GM10847 (cell line): ENCODE data around the gene JAZF1.

Experiments used
- POLR2A ChIP-seq: IDR thresholded peaks from 2 replicates; pipeline ENCODE4 v1.6.1; 2011; ENCODE audit not compliant: insufficient read length; ENCODE audit errors: extremely low read depth

JAZF1 gene

DNA sequence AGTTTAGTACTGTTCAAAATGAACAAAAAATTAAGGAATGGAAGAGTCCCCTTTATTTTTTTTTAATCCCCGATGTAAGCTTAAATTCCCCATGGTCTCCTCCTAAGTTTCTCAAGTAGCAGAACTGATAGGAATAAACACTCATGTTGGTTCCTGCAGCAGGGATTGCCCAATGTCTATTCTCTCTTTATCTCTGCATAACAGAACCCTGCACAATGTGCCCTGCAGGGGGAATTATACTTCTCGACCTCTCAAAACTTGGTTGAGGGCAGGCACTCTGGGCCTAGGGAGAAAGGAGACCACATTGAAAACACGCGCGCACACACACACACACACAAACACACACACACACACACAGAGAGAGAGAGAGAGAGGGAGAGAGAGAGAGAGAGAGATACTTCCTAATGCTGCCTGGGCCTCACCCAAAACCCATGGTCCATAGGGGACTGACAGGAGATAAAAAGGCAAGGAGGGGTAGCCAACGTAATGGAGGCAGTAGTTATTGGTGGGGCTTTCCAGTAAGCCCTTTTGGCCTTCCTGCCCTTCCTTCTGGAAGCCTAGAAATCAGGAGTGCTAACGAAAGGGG lies 22.7 kb downstream of the JAZF1 start:
- TF ChIP-seq POLR2A, result no peak

DNA sequence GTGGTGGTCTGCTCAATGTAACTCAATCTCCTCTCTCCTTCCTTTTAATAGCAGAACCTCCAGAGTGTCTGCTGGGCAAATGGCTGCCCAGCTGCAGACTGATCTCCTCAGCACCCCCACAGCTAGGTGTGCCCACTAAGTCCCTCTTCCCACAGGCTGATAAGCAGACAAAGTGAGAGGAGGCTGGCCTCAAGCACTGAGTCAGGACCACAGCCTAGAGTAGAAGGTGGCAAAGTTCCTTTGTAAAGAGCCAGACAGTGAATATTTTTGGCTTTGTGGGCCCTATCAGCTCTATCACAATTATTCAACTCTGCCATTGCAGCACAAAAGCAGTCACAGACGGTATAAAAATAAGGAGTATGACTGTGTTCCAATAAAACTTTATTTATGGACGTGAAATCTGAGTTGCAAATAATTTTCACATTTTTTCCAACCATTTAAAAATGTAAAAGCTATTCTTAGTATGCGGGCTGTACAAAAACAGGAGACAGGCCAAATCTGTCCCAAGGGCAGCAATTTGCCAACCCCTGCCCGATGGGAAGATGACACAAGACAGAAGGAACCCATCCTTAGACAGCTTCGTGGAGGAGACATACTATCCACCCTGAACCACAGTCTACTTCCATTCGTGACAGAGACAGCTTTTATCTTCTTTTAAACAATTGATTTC lies 23.4 kb downstream of the JAZF1 start:
- TF ChIP-seq POLR2A, result no peak

DNA sequence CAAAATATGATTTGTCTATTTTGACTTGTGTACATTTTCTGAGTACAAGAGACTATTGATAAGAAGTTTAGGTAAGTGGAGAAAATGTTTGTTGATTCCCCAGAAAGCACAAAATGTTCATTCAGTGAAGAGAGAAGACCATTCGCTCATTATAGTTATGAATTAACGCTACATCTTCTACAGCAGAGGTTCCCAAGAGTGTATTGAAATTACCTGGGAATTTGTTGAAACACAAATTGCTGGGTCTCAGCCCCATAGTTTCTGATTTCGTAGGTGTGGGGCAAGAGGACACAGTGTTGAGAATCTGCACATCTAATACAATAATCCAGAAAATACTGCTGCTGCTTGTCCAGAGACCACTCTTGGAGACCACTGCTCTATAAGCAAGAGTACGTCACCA lies 24.2 kb downstream of the JAZF1 start:
- no peak for TF ChIP-seq POLR2A

DNA sequence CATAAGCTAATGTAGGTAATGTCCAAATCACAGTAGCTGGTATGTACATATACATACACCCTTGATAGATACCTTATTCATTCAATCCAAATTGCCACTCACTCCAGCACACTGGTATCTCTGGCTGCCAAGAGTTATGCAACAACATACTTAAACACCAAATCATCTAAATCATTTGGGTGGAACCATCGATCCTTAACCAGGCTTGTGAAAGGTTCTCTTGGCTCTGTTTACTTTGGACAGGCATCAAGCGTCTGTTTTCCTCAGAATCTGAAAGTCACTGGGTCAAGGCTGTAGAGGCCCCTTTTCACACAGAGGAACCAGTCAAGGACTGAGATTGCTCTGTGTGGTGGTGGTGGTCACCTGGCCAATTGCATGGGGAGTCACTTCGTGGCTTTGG lies 24.6 kb downstream of the JAZF1 start:
- no peak for TF ChIP-seq POLR2A

DNA sequence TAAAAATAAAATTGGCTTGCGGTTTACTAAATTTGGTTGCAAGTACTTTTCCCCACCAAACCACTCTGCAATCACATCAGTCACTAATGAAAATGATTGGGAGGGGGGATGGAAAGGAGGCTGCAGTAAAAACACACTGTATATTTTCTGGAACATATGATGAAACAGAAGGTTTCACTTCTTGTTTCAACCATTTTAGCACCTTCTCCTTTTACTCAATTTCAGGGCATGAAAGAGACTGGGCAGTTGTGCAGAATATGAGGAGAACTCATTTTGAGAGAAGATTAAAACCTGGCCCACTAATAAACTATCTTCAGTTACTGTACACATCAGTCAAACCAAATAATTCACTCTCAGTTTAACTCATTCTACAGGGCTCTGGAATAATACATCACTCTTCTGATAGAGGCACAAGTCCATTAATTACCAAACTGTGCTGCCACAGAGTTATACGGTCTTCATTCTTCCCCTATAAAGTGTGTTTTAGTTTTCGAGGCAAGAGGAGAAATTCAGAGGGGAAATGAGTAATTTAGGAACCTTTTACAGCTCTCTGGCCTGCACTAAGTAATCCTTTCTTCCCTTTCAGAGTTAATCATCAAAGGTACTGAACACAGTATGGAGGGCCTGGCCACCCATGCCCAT lies 25.5 kb downstream of the JAZF1 start:
- TF ChIP-seq POLR2A, result no peak

DNA sequence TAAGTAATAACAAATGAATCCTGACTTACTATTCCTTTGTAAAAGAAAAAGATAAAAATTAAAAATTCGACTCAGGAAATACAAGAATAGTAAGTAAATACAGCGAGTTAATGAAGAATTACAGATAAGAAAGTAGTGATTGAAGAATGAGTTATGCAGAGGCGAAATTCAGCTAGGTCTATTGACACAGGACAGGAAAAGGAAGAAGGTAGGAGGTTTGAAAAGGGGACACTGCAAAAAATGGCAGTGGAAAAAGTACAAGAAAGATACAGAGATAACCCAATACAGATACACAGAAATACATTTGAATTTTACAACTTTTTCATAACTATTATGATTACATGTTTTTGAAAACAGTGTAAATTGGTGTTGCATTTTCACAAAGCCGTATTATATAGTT lies 28.0 kb downstream of the JAZF1 start:
- TF ChIP-seq POLR2A, result no peak

DNA sequence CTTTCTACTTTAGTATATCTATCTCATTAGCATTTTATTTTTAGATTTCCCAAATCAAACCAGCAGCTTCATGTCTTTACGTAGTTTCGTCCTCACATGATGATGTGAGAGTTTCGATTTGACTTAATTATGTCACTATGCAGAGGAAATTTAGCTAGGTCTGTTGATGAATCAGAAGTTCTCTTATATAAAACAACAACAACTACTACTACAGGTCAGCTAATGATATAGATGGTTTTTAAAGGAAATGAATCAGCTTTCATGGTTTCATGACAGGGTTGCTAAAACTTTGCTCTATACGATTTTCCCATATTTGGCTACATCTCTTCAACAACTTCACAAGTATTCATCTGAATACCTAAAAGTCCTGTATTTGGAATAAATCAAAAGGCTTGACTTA lies 28.6 kb downstream of the JAZF1 start:
- TF ChIP-seq POLR2A, result no peak

DNA sequence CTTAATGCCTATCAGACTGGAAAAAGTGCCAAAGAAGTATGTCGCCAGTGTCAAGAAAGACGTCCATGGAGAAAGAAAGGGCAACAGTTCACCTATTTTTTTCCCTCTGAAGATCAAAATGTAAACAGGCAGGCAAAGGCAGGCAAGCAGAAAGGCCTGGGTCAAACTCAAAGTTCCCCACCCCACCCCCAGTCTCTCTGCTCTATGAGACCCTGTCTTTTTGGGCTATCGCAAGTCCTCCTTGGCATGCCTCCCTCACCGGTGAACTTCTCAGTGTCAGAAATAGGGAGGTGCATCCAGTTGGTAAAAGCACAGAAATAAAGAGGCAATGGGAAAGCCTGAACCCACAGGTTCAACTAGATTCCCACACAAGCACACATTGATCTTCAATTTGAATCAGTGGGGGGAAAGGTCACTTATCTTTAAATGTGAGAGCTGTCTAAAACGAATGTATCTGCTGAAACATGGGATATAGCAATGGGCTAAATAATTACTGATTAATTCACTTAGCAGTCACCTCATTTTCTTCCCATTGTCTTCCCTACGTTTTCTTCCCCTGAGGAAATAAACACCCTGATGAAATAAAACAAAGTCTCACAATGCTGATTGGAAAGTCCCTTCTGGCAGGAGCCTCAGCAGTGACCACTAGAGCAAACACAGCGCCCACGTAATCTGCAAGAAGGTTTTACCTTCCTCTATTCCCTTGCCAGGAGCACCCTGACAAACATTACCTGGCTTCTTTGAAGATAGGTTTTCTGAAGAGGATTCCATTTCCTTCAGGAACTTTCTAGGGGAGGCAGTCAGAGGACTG lies 31.1 kb downstream of the JAZF1 start:
- no peak for TF ChIP-seq POLR2A

DNA sequence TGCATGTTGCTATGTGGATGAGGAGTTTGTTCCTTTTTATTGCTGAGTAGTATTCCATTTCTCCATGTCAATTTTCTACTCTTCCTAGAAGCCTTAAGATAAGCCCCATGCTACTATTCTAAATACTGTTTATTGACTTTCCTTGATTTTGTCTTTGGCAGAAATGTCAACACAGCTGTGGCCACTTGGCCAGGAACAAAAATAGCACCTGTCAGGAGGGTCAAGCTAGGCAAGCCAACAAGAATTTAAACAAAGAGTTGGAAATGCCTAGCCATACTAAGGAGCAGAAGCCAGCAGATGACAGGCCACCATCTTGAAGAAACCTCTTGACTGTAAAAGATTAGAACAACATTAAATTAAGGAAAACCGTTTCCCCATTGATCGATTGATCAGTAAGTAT lies 34.7 kb downstream of the JAZF1 start:
- no peak for TF ChIP-seq POLR2A

DNA sequence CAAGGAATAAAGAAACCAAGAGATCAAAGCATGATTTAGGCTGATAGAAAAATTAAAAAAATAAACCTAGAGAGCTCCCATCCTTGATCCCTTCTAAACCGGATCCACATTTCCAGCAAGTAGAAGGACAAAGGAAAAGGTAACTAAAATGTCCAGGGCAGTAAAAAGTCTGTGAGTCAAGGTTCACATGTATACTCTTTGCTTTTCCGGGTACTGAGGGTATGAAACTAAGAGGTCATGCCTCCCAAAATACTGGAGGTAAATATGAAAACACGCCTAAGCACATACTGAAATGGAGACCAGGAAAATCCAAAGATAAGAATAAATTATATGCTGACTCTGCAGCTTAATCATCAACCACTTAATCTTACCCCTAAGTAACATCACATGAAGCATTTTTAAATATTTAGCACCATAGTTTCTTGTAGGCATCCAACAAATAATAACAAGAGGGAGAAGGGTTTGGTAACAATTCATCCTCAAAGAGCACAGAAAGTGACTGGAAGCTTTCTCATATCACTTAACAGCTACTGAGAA lies 35.4 kb downstream of the JAZF1 start:
- no peak for TF ChIP-seq POLR2A

DNA sequence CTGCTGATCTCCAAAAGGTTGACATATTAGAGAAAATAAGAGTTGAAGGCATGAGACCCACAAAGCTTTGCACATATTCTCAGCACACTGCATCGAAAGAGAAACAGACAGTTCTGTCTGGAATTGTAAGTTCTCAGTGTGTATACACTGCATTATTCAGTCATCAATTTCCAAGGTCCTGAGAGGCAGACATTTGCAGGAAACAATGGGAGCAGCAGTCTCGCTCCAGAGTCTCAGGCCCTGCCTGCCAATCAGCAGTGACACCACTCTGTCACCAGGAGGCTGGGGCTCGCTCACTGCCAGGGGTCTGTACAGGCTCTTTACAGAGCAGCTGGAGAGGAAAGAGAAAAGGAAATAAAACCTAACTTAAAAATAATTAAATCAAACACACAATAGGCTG lies 36.3 kb downstream of the JAZF1 start:
- no peak for TF ChIP-seq POLR2A

DNA sequence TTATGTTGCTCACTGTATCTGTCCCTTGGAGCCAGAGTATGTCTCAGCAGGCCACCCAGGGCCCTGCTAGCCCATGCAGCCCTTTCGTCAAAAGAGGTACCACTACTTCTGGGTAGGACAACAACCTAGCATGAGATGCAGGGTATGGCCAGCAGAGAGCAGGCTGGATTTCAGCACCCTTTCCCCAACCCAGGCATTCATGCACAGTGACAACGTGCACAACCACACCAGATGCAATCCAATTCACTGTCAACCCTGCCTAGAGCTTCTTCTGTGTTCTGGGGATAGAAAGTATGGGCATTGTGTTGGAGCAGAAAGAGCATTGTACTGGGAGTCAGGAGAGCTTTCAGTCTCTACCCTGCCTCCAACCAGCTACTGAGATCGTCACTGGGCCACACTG lies 37.9 kb downstream of the JAZF1 start:
- no peak for TF ChIP-seq POLR2A

DNA sequence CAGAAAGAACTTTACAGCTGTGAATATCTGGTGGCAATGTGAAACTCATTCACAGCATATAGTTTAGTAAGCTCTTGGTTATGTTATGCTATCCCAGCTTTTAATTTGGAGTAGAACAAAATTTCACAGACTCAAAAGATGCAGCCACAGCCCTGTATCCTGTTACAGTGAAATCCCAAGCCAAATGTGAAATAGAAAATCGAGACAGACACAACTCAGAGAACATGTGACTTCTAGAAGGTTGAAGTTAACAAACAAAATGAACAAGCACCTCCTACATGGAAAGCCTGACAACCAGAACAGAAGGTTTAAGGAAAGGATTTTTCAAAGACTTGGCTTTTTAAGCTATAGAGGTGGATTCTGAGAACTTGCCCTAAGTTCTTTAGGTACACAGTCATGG lies 39.6 kb downstream of the JAZF1 start:
- no peak for TF ChIP-seq POLR2A

DNA sequence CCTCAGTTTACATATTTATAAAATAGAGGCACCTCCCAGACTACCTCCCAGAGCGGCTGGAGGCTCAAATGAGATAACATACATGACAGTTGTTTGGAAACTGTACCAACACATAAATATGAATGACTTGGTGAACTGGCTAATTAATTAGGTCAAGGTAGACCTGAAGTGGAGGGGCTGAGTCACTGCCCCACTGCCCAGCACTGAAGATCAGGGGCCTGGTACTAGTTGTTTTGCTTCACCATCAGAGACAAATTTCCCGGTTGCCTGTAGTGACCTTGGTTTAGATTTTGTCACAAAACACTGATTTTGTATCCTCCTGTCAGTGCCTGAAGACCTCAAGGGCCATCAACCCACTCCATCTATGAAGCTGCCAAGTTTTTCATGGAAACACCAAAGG lies 41.8 kb downstream of the JAZF1 start:
- no peak for TF ChIP-seq POLR2A

DNA sequence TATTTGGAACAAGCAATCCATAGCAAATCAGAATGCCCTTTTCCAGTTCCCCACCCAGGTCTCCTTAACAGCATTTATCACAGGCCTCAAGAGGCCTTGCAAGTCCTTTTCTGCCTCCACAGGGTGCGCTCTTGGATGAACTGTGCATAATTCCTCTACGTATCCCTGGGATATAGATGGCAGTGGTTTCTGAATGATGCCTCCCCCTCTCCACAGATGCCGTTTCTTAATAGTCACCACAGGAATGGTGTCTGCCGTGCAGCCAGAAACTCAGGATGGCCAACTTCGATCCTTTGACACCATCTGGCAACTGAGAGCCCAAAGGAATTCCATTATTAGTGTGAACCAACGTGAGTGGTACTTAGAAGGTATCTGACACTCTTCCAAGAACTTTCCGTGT lies 43.1 kb downstream of the JAZF1 start:
- no peak for TF ChIP-seq POLR2A

DNA sequence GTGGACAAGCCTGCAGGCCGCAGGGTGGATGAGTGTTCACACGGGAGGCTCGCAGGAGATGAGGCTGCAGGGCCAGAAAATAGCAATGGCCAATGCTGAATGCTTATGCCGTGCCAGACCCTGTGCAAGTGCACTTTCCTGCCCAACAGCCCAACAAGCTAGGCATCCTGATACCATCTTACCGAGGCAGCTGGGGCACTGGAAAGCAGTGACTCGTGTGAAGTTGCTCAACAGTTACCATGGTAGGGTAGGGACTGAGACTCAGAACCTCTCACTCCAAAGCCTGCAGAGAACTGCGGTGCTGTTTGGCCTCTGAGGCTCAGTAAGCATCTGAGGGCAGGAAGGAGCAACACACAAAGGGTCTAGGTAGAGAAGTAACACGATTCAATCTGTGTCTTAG lies 43.7 kb downstream of the JAZF1 start:
- TF ChIP-seq POLR2A, result no peak
